Limb (tissue), 2 donors: ENCODE results near the gene HSD3B7.
A peak's percentile ranks its signal among the peaks of the same experiment; 100 is the strongest.
"Not testable (repeated sequence)": the region's sequence is repeated elsewhere in the genome, so short reads cannot be mapped to it uniquely, and the experiment has no call there.

Source experiments
- DNase-seq, 2 donors: peaks; one replicate each; pipeline ENCODE4 v3.0.0-alpha.2; 2016; ENCODE audit errors: extremely low spot score in 2 of 2

Gene HSD3B7

DNA sequence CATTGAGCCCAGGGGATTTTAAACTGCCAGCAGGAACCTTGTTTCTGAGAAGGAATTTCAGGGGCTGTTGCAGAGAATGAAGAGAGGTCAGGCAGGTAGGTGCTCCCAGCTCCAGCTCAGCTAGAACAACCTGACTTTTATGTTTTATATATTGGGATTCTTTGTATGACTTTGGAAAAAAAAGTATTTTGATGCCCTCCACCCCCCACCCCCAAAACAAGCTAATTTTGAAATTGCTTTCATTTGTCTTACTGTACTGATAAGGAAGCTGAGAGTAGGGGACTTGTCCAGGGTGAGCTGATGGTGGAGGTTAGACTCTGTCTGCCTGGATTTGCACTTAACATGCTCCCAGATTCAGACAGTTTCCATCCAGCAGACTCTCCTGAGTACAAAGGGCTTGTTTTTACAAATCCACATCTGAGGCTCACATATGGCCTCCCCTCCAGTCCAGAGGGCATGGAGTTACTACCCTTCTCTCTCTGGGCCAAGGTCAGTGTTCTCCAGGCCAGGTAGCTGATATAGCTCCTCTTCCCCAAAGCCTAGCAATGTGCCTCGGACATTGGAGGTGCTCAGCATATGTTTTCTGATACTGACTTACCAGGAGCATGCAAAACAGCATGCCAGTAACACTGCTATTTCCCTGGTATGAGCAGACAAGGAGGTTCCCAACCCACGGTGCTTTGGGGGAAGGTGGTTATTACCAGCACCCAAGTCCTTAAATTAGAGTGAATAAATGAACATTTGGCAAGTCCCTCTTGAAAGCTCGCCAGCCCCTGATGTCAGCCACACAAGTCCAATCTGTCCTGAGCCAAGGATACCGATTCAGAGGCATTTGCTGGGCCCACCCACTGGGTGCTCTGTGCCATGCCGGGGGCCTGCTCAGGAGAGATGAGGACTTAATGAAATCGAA, 14.1 kb downstream of the HSD3B7 start:
- DNase-seq = peak in 1 of 2 donors; percentile 23

DNA sequence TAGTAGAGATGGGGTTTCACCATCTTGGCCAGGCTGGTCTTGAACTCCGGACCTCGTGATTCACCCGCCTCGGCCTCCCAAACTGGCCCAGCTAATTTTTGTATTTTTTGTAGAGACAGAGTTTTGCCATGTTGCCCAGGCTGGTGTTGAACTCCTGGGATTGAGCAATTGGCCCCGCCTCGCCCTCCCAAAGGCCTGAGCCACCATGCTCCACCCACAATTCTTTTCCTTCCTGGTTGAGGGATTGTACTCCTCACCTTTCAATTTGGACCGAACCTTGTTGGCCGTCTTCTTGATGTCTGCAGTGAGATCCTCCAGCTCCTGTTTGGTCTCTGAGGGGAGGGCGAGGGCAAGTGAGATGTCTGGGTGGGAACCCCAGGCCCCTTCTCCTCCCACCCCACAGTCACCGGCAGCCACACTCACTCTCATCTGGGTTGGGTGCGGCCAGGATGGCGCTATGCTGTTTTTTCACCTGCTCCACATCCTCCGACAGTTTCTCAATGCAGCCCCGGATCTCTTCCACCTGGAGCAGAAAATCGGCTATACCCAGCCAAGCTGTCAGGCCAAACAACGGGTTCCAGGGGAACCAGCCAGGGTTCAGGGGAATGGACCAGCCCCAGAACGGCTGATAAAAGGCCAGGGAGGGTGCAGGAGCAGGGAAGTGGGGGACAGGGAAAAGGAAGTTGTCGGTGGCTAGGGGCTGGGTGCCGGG, 15.8 kb downstream of the HSD3B7 start:
- DNase-seq = no peak

DNA sequence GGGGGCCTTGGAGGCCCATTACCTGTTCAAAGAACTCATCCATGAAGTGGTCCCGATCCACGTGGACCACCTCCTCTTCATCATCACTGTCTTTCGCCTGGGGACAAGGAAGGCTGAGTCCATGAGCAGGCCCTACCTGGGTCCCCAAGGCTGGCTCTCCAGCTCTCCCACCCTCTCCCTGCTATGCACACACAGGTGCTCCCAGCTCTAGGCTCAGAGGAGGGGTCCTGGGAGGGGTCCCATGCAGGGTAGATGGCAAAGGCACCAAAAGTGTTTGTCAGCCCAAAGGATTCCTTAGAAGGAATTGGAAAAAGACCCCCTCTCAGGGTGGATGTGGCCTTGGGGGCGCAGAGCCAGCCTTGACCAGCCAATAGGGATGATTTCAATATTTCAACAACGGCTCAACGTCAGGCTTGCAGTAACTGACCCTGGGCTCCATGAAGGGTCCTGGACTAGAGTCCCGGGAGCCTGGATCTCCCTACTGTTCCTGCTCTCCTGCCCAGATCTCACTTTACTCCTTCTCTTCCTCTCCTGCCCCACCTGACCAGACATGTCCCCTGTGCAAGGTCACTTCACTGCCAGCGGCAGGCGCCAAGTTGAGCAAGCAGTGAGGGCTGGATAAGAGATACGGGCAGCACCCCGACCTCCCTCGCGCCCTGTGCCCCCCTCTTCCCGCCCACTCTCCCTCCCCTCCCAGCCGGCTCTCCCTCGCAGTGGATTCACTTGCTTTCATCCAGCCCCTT, 16.7 kb downstream of the HSD3B7 start:
- no peak for DNase-seq

GRCh38 chr16:31002250-31002700, 17.3 kb downstream of the HSD3B7 start:
- peak in 1 of 2 donors; percentile 34 for DNase-seq

DNA sequence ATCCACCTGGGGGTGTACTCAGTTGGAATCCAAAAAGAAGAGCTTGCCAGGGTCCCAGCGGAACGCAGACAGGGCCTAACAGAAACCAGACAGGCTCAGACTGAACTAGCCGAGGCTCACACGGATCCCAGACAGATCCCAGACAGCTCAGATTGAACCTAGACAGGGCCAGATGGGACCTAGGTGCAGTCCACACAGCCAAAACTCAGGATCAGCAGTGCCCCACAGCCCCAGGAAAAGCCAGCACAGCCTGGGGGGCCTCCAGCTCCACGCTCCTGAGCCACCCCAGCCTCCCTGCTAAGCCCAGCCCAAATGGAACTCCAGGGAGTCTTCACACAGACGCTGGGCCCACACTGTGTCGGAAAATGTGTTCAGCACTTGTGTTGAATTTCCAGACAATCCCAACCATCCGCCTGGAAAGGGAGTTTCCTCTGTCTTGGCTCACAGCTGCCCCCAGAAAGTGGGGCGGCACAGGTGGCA, 17.9 kb downstream of the HSD3B7 start:
- peak in 1 of 2 donors; percentile 36 for DNase-seq

- DNase-seq = no peak
Measured at GRCh38 chr16:31003744-31004143, 18.7 kb downstream of the HSD3B7 start.

DNA sequence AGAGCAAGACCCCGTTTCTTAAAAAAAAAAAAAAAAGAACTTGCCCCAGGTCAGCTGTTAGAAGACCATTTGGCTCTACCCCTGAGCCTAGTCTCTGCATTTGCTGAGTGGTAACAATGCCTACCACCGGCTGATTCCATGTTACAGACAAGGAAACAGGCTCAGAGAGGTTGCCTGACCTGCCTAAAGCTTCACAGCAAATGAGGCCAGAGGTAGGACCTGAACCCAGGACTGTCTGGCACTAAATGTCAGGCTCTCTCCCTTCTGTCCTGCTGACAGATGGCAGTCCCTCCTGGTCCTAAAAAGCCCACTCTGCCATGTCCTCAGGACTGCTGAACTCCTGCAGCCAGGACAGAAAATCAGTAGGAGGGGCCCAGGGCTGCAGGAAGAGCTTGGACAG, 19.7 kb downstream of the HSD3B7 start:
- no peak for DNase-seq

DNA sequence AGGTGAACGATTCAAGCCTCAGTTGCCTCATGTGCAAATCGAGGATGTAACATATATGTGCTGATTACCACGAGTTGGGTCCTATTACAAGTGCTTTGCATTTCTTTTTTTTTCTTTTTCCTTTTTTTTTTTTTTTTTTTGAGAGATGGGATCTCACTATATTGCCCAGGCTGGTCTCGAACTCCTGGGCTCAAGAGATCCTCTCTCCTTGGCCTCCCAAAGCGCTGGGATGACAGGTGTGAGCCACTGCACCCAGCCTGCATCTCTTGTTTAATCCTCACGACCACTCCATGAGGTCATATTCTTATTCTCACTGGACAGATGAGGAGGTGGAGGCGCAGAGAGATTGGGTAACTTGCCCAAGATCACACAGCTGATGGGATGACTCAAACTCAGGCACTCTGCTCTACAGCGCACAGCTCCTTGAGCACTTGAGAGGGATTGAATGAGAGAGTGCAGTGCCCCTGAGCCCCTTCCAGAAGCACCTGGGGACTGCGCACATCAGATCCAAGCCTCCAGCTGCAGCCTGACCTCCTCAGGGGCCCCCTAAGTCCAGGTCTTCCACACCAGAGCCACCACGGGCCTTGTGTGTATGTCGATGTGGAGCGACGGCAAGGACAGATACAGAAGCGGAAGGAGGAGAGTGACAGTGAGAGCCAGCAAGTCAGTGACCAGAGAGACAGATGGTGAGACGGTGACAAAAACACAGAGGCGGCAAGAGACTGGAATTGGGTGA, 20.5 kb downstream of the HSD3B7 start:
- DNase-seq = no peak

GRCh38 chr16:31006086-31006385, 21.0 kb downstream of the HSD3B7 start:
- DNase-seq = no peak

GRCh38 chr16:31006589-31006988, 21.6 kb downstream of the HSD3B7 start:
- DNase-seq = no peak

GRCh38 chr16:31007684-31008083, 22.7 kb downstream of the HSD3B7 start:
- no peak for DNase-seq

DNA sequence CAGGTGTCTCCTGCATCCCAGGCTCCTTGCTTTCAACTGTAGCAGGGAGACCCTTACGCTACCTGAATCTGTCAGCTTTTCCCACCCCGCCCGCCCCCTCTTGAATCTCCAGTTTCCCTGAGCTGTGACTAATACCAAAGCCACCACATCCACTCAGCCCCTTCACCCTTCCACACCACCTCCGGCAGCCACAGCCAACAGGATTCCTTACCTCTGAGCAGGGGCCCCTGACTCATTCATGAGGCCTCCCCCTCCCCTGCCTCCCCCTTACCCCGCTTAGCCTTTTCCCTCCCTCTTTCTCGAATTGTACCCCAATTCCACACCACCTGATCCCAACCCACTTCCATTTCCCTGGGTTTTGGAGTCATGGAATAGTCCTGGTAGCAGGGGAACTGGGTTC, 23.1 kb downstream of the HSD3B7 start:
- DNase-seq = no peak

- DNase-seq = no peak
Measured at GRCh38 chr16:31008551-31008950, 23.5 kb downstream of the HSD3B7 start.

DNA sequence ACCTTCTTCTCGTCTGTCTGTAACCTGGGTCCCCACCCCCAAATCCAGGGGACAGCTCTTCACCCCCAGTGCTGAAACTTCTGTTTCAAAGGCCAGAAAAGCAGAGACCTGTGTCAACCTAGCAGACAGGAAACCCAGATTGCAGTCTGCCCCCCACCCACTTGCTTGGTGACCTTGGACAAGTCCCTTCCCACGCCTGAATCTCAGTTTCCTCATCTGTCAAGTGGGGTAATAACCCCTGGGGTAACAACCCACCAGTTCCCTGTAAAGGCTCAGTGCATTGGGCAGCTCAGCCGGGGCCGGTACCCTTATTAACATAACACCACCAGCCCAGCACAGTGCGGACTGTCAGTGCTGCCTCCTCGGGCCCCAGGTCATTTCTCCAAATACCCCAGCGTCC, 24.1 kb downstream of the HSD3B7 start:
- DNase-seq = no peak

DNA sequence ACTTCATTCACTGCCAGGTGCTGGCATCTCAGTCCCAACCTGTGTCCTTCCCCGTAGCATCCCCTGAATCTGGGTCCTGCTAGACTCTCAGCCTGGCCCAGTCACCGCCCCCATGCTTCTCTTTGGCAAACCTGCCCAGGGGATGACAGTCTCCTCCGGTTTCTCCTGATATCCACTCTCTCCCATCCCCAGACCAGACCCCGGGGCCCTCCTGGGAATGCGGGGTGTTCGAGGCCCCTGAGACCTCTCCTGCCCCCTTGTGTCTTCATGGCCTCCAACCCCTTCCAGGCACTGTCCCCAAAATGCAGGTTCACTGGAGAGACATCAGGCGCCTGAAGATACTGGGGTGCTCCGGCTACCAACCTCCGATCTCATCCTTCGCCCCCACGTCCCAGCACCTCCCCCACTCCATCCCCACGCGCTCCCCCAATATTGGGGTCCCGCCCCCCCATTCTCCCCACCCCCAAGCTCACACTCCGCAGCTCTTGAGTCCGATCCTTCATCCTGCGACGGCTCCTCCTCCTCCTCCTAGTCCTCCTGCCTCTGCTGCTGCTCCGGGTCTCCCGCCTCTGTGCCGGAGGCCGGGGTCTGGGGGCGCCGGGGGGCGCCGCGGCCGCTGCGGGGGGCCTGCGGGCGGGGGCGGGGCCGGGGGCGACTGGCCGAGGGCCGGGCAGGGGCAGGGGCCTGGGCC, 25.0 kb downstream of the HSD3B7 start:
- no peak for DNase-seq

- DNase-seq = peak; percentile 69 to 92
Measured at GRCh38 chr16:31010585-31011325, 25.7 kb downstream of the HSD3B7 start, which contains the start of gene STX1B. STX1B (minus strand) TSS chr16:31010638; CDS start chr16:31010396, 242 bp downstream.

- DNase-seq = not testable (repeated sequence)
Measured at GRCh38 chr16:31011815-31012214, 26.8 kb downstream of the HSD3B7 start.

DNA sequence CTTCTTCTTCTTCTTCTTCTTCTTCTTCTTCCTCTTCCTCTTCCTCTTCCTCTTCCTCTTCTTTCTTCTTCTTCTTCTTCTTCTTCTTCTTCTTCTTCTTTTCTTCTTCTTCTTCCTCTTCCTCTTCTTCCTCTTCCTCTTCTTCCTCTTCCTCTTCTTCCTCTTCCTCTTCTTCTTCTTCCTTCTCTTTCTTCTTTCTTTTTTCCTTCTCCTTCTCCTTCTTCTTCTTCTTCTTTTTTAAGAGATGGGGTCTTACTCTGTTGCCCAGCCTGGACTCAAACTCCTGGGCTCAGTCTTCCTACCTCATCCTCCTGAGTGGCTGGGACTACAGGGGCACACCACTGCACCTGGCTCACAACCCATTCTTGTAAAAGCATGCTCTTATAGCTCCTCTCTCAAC, 28.3 kb downstream of the HSD3B7 start:
- not testable (repeated sequence) for DNase-seq

DNA sequence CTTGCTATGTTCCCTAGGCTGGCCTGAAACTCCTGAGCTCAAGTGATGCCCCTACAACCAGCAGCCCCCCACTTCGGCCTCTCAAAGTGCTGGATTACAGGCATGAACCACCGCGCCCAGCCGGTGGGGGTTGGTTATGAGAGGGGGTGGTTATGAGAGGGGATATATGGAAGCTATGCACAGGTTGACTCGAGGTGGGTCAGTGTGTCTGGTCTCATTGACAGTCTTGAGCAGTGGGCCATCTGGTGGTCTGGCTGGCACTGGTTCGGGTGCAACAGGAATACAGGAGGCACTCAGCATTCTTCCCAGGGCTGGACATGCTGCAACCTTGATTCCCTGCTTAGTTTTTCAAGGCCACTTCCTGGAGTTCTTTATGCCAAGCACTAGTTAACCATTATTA, 31.0 kb downstream of the HSD3B7 start:
- no peak for DNase-seq

DNA sequence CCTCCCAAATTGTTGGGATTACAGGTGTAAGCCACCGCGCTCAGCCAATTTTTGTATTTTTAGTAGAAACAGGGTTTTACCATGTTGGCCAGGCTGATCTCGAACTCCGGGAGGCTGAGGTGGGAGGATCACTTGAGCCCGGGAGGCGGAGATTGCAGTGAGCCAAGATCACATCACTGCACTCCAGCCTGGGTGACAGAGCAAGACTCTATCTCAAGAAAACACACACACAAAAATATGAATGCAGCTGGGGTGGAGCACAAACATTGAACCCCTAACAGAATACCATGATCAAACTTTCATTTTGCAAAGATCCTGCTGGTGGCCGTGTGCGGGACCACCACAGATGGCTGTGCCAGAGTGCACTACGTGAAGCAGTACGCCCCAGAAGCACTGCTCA, 32.7 kb downstream of the HSD3B7 start:
- DNase-seq = not testable (repeated sequence)
